ENCODE data around the gene ELF2.
A peak's percentile ranks its signal among the peaks of the same experiment; 100 is the strongest.
"Not testable (repeated sequence)": the region's sequence is repeated elsewhere in the genome, so short reads cannot be mapped to it uniquely, and the experiment has no call there.

ELF2 gene

DNA sequence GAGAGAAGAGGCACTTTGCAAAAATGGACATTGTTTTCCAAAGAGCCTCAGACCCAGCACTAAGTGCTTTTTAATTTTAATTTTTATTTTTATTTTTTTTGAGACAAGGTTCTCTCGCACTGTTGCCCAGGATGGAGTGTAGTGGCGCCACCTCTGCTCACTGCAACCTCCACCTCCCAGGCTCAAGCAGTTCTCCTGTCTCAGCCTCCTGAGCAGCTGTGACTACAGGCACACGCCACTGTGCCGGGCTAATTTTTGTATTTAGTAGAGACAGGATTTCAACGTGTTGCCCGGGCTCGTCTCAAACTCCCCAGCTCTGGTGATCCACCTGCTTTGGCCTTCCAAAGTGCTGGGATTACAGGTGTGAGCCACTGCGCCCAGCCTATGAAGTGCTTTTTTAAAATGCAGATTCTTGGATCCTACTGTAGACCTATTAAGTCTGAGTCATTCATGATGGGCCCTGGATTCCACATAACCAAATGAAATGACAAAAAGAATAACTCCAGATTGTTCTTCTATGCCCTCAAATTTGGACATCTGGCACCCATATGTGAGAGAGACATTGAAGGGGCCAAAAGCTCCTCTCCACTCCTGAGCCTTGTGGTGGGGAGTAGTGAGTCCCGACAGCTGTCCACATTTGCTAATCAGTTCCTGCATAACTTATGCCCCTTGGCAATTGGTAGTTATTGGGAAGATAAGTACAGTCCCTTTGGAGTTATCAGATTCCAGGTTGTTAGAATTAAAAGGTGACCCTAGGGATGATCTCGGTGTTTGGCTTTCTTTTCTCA lies 157.9 kb downstream of the ELF2 start:
- no peak for DNase-seq (ENCODE audit: low read depth)

DNA sequence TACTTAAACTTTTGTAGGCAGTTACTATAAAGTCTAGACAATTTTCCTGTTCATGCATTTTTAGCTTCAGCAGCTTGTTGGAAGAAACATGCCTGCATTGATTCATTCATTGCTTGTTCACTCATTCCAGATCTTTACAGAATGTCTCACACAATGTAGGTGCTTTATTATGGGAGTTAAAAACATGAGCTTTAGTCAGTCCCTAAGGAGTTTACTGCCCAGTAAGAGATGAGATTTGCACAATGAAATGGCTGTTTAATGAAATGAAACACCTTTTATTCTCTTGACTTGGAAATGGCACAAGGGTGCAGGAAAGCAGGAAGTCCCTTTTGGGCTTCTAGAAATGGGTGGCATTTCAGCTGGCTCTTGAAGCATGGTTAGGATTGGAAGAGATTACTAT lies 158.5 kb downstream of the ELF2 start:
- DNase-seq (ENCODE audit: low read depth), result no peak

DNA sequence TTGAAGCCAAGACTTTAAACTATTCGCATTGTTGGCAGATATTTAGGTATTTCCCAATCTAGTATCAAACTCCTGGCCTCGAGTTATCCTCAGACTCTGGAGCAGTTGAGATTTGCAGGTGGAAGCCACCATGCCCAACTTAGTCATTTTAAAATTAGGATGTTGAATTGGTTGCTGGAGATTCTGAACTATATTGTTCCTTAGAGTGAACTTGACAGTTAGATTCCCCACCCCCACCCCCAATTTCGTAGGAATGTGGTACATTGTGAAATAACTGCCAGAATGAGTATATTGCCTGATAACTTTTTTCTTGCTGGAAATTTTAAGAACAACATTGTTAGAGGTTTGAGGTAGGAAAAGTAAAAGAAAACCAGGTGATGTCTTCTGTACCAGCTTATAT lies 159.2 kb downstream of the ELF2 start:
- no peak for DNase-seq (ENCODE audit: low read depth)

DNA sequence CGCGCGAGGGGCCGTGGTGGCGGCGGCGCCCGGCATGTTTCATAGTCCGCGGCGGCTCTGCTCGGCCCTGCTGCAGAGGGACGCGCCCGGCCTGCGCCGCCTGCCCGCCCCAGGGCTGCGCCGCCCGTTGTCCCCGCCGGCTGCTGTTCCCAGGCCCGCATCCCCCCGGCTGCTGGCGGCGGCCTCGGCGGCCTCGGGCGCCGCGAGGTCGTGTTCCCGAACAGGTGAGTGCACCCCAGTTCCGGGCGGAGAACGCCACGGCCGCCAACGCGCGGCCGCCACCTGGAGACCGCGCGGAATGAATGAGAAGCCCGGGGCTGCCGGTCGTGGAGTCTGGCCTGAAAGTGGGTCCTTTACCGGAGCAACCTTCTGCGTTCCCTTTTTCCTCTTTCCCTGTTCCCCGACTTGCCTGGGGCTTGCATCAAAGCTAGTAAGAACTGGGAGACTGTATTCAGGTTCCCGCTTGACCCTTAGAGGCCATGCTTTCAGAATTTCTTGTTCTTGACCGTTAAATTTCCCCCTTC lies 161.0 kb downstream of the ELF2 start:
- DNase-seq (ENCODE audit: low read depth), result no peak

DNA sequence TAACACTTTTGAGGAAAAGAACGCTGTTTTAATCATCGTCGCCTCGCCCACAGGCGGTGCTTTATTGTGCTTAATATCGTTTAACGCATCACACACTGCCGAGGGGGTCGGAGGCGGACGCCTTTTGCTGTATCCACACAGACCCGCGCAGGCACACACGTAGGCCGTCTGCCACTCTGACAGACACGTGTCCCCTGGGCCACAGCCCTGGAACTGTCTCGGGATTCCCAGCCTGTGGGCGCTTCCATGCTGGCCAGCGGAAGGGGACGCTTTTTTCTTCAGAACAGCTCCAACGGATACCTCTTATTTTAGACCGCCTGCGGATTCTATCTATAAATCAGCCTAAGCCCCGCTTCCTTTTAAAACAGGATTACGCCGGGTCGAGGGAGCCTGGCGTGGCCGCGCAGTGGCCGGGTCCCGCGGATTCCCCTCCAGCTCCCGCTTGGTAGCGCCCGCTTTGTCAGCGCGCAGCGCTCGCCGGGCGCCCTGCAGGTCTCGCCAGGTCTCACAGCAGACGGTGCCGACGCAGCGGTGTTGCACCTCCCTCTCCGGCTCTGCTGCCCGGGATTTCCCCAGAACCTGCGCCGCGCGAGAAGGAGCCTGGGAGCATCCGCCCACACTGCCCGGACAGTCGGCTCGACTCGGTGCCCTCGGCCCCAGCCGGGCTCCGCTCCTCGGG lies 161.6 kb downstream of the ELF2 start, which contains the start of gene NOCT:
NOCT (plus strand) TSS at position 513 of the 679 bp plus-strand sequence. CDS start 201 bp downstream, outside the sequence.
- DNase-seq (ENCODE audit: low read depth), result peak; percentile 63

DNA sequence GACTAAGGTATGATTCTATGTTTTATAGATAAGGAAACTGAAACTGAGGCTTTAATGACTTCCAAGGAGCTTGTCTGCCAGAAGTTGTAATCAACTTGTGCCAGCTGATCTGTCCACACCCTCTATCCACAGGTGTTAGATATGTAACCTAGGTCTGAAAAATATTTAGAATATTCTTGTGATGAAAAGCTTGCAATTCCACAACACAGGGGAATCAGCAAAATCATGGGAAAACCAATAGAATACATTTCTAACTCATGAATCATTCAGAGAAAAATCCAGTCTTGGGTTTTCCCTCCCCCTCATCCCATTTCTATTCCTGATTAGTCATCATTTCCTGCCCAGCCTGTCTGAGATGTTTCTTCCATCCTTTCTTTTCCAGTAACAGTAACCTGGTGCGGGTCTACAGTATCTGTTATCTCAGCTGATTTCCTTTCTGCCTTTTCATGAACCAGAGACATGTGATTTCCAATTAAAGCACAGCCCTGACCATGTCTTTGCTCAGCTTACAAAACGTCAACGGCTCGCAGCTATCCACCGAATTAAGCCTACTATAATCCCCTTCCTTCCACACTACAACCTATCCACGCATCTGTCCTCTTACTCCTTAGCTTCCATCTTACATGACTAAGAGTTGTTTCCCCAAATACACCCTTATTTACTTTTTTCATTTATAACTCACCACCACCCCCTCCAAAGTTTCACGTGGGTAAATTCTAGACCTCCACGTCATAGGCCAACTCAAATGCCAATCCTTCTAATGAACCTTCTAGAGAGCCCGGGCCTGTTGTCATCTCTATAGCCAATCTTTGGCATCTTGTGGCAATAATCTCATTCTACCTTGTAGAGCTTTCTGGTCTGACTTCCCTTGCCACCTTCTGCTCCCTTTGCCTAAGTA lies 162.4 kb downstream of the ELF2 start:
- DNase-seq (ENCODE audit: low read depth), result no peak

DNA sequence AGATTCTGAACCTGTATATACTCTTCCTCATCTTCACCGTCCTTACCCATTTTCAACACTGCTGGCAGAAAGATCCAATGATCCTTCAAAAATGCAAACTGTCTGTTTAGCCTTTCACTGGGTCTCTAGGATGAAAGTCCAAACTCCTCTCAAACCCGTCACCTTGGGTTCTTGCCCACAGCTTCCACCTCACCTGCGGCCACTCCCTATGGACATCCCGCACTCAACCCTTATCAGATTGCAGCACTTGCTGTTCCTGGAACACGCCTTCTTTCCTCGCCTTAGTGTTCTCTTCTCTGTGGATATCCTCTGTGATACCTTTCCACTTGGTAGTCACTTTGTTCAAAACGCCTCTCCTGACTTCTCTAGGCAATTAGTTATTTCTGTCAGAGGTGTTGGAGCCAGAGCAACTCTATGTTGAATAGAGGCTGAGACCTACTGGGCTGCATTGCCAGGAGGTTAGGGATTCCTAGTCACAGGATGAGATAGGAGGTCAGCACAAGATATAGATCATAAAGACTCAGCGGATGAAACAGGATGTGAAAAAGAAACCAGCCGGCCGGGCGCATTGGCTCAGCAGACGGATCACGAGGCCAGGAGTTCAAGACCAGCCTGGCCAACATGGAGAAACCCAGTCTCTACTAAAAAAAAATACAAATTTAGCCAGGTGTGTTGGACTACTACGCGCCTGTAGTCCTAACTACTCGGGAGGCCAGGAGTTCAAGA lies 165.6 kb downstream of the ELF2 start:
- no peak for DNase-seq (ENCODE audit: low read depth)

DNA sequence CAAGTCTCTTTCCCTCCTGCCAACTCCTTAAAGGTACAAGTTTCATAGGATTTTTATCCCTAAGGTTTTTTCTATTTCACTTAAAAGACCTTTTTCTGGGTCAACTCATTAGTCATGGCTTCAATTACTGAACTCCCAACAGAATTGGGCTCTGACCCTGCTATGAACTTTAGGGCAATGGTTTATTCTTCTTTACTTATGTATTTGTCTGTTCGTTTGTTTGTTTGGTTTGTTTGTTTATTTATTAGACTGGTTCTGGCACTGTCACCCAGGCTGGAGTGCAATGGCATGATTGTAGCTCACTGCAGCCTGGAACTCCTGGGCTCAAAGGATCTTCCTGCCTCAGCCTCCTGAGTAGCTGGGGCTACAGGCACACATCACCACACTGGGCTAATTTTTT lies 167.3 kb downstream of the ELF2 start:
- no peak for DNase-seq (ENCODE audit: low read depth)

DNA sequence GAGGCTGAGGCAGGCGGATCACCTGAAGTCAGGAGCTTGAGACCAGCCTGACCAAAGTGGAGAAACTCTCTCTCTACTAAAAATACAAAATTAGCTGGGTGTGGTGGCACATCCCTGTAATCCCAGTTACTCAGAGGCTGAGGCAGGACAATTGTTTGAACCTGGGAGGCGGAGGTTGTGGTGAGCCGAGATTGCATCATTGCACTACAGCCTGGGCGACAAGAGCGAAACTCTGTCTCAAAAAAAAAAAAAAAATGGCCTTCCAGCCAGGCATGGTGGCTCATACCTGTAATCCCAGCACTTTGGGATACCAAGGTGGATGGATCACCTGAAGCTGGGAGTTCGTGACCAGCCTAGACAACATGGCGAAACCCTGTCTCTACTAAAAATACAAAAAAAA lies 168.7 kb downstream of the ELF2 start:
- DNase-seq (ENCODE audit: low read depth), result not testable (repeated sequence)

DNA sequence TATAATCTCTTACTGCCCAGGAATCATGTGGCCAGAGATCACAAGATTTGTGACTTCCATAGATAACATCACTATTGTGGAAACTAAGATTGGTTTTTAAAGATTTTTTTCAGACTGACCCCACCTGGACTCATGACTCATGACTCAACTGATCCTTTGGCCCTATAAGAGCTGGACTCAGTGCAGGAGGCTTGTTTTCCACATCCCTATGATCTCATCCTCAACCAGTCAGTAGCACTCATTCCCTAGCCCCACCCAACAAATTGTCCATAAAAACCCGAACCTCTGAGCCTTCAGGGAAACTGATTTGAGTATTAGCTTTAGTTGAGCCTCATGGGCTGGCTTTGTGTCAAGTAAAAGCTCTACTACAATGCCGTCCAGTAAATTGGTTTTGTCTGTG lies 169.4 kb downstream of the ELF2 start:
- DNase-seq (ENCODE audit: low read depth), result no peak

Measured in CMK (cell line).